H9 (cell line): Measurements from ENCODE around the gene EFCAB11. TPM values are rescaled to one million over a fixed set of nuclear protein-coding genes. Genes with fewer than 3 reads are reported as not detected.

Experiments used
- DNase-seq: peaks from one replicate; pipeline ENCODE4 v3.0.0-alpha.2; 2017
- H2AFZ ChIP-seq: one replicate; pipeline ENCODE4 v1.6.1; 2013; ENCODE audit warnings: mild to moderate bottlenecking, low read length, control low read depth, moderate library complexity
- H2AK5ac ChIP-seq: 2 replicates; pipeline ENCODE4 v1.6.1; 2013; ENCODE audit warnings: low read length, control low read depth, mixed read lengths; ENCODE audit not compliant: insufficient read length
- H2BK120ac ChIP-seq: one replicate; pipeline ENCODE4 v1.6.1; 2013; ENCODE audit warnings: low read depth, mild to moderate bottlenecking, low read length, control low read depth, inconsistent platforms; ENCODE audit not compliant: poor library complexity, severe bottlenecking
- H2BK12ac ChIP-seq: 2 replicates; pipeline ENCODE4 v1.6.1; 2013; ENCODE audit warnings: low read length, control low read depth, mixed read lengths, low read depth; ENCODE audit not compliant: insufficient read length
- H2BK15ac ChIP-seq: 2 replicates; pipeline ENCODE4 v1.6.1; 2013; ENCODE audit warnings: low read depth, low read length, control low read depth
- H2BK20ac ChIP-seq: one replicate; pipeline ENCODE4 v1.6.1; 2013; ENCODE audit warnings: low read depth, mild to moderate bottlenecking, low read length, control low read depth, inconsistent platforms; ENCODE audit not compliant: poor library complexity, severe bottlenecking
- H2BK5ac ChIP-seq: 2 replicates; pipeline ENCODE4 v1.6.1; 2013; ENCODE audit warnings: low read length, control low read depth, mixed read lengths; ENCODE audit not compliant: insufficient read length
- H3K14ac ChIP-seq: 2 replicates; pipeline ENCODE4 v1.6.1; 2013; ENCODE audit warnings: low read length, control low read depth; ENCODE audit not compliant: insufficient read depth
- H3K18ac ChIP-seq: 2 replicates; pipeline ENCODE4 v1.6.1; 2013; ENCODE audit warnings: low read depth, mild to moderate bottlenecking, mixed read lengths, low read length, control low read depth; ENCODE audit not compliant: insufficient read length
- H3K23ac ChIP-seq: 2 replicates; pipeline ENCODE4 v1.6.1; 2013; ENCODE audit warnings: low read length, control low read depth, mixed read lengths, low read depth; ENCODE audit not compliant: insufficient read length
- H3K23me2 ChIP-seq: 2 replicates; pipeline ENCODE4 v1.6.1; 2013; ENCODE audit warnings: low read depth, mild to moderate bottlenecking, mixed read lengths, low read length, control low read depth; ENCODE audit not compliant: insufficient read length, poor library complexity, severe bottlenecking
- H3K27ac ChIP-seq: 2 replicates; pipeline ENCODE4 v1.5.1; 2013; ENCODE audit warnings: low read length, control low read depth, mixed read lengths, low read depth; ENCODE audit not compliant: insufficient read length
- H3K27me3 ChIP-seq: 2 replicates; pipeline ENCODE4 v1.6.1; 2013; ENCODE audit warnings: low read length, control low read depth, inconsistent platforms; ENCODE audit not compliant: insufficient read depth
- H3K4ac ChIP-seq: 2 replicates; pipeline ENCODE4 v1.6.1; 2013; ENCODE audit warnings: low read depth, mild to moderate bottlenecking, control low read depth, inconsistent platforms, low read length, moderate library complexity
- H3K4me1 ChIP-seq: 2 replicates; pipeline ENCODE4 v1.6.1; 2013; ENCODE audit warnings: low read length, control low read depth, inconsistent platforms; ENCODE audit not compliant: insufficient read depth
- H3K4me2 ChIP-seq: 2 replicates; pipeline ENCODE4 v1.6.1; 2013; ENCODE audit warnings: low read length, control low read depth, mixed read lengths; ENCODE audit not compliant: insufficient read length, insufficient read depth
- H3K56ac ChIP-seq: 2 replicates; pipeline ENCODE4 v1.6.1; 2013; ENCODE audit warnings: low read depth, mild to moderate bottlenecking, mixed read lengths, low read length, control low read depth; ENCODE audit not compliant: insufficient read length
- H3K79me1 ChIP-seq: 2 replicates; pipeline ENCODE4 v1.6.1; 2013; ENCODE audit warnings: low read depth, mild to moderate bottlenecking, moderate library complexity, low read length, control low read depth, inconsistent platforms; ENCODE audit not compliant: insufficient read depth, poor library complexity, severe bottlenecking
- H3K79me2 ChIP-seq: 2 replicates; pipeline ENCODE4 v1.6.1; 2013; ENCODE audit warnings: low read length, control low read depth, inconsistent platforms; ENCODE audit not compliant: insufficient read depth
- H3K9ac ChIP-seq: 2 replicates; pipeline ENCODE4 v1.6.1; 2013; ENCODE audit warnings: low read length, control low read depth, mixed read lengths; ENCODE audit not compliant: insufficient read length; ENCODE audit errors: extremely low read depth
- H3K9me3 ChIP-seq: one replicate; pipeline ENCODE4 v1.6.1; 2013; ENCODE audit warnings: low read depth, low read length, inconsistent platforms; ENCODE audit not compliant: control insufficient read depth
- H3T11ph ChIP-seq: one replicate; pipeline ENCODE4 v1.6.1; 2013; ENCODE audit warnings: mild to moderate bottlenecking, low read length, control low read depth, inconsistent platforms
- H4K20me1 ChIP-seq: one replicate; pipeline ENCODE4 v1.6.1; 2013; ENCODE audit not compliant: control insufficient read depth, insufficient read length, insufficient read depth
- H4K5ac ChIP-seq: 2 replicates; pipeline ENCODE4 v1.6.1; 2013; ENCODE audit warnings: low read depth, mild to moderate bottlenecking, mixed read lengths, low read length, control low read depth; ENCODE audit not compliant: insufficient read length
- H4K8ac ChIP-seq: replicated peaks from 2 replicates; pipeline ENCODE4 v1.6.1; 2013; ENCODE audit warnings: low read length, control low read depth, mixed read lengths, low read depth; ENCODE audit not compliant: insufficient read length
- H4K91ac ChIP-seq: 2 replicates; pipeline ENCODE4 v1.6.1; 2013; ENCODE audit warnings: low read depth, mild to moderate bottlenecking, moderate library complexity, mixed read lengths, low read length, control low read depth; ENCODE audit not compliant: insufficient read length
- H3K27ac Mint-ChIP-seq, 3 experiments: 2 replicates in 2 of 3; 3 replicates in 1 of 3; pipeline ENCODE4 v1.8.0; 2020 to 2021; ENCODE audit warnings: mixed read lengths in 3 of 3, mild to moderate bottlenecking in 1 of 3, moderate library complexity in 1 of 3
- H3K27me3 Mint-ChIP-seq: 2 replicates; pipeline ENCODE4 v1.8.0; 2021; ENCODE audit warnings: low read depth, mild to moderate bottlenecking, moderate library complexity, mixed read lengths
- H3K36me3 Mint-ChIP-seq, 3 experiments: 2 replicates in 2 of 3; 3 replicates in 1 of 3; pipeline ENCODE4 v1.8.0; 2020 to 2021; ENCODE audit warnings: low read depth in 3 of 3, mixed read lengths in 3 of 3; ENCODE audit not compliant: insufficient read depth in 1 of 3
- H3K4me1 Mint-ChIP-seq, 2 experiments: 2 replicates each; pipeline ENCODE4 v1.8.0; 2020; ENCODE audit warnings: mixed read lengths in 2 of 2
- H3K4me3 Mint-ChIP-seq, 2 experiments: 2 replicates in 1 of 2; 3 replicates in 1 of 2; pipeline ENCODE4 v1.8.0; 2020 to 2021; ENCODE audit warnings: mild to moderate bottlenecking in 2 of 2, mixed read lengths in 2 of 2, moderate library complexity in 1 of 2
- H3K9me3 Mint-ChIP-seq, 2 experiments: 2 replicates in 1 of 2; 3 replicates in 1 of 2; pipeline ENCODE4 v1.8.0; 2020; ENCODE audit warnings: mild to moderate bottlenecking in 2 of 2, mixed read lengths in 2 of 2, moderate library complexity in 1 of 2
- CTCF ChIP-seq: fragments of 200-600 bp; sonication (generic); conservative IDR thresholded peaks from 3 replicates; pipeline ENCODE4 v1.8.0; 2021; ENCODE audit warnings: antibody characterized with exemption, mild to moderate bottlenecking
- WGBS: extraction: QIAGEN DNeasy Blood & Tissue Kit; methylation state at CpG from one replicate; pipeline ENCODE4 v1.1.7; 2013; ENCODE audit warnings: missing lambda C conversion rate, low lambda C conversion rate, mixed read lengths; ENCODE audit not compliant: insufficient read length; ENCODE audit errors: extremely low coverage; 5-methylcytosine and 5-hydroxymethylcytosine counted together
- total RNA-seq: library from RNA; stranded (reverse); gene quantifications from 2 replicates; pipeline ENCODE4 v1.2.1, GENCODE V29; 2021

EFCAB11 gene
- total RNA-seq, 1 experiment from 2014 or later = 17.4 TPM

- Mint-ChIP-seq H3K36me3 (no peaks in the 10 kb centered on the region), H3K4me3 (no peak overlapping the region), H3K27me3 (peaks cover 2% of the 10 kb centered on the region; the same call in 1 of the 2 replicates), H3K27ac (no peak overlapping the region), H3K4me1 (peaks cover 0 to 7% of the 10 kb centered on the region in 2 experiments; a peak in 2 of 4 replicates), H3K9me3 (no peaks in the 10 kb centered on the region; a peak in 1 of 5 replicates)
- no peak for TF ChIP-seq CTCF
- Histone ChIP-seq H3K14ac (no peak overlapping the region), H3T11ph (no peak overlapping the region), H4K20me1 (no peaks in the 10 kb centered on the region), H3K4me1 (no peaks in the 10 kb centered on the region; the same call in 1 of the 2 replicates), H2BK5ac (no peak overlapping the region), H3K27me3 (no peaks in the 10 kb centered on the region), H3K23ac (no peak overlapping the region), H3K79me2 (no peaks in the 10 kb centered on the region), H3K4me2 (no peak overlapping the region), H2AK5ac (no peak overlapping the region), H4K5ac (no peak overlapping the region), H3K23me2 (no peaks in the 10 kb centered on the region), H2AFZ (no peak overlapping the region), H3K56ac (no peak overlapping the region), H2BK20ac (no peak overlapping the region), H2BK12ac (no peak overlapping the region), H4K8ac (no peak overlapping the region), H2BK120ac (no peak overlapping the region), H3K18ac (no peak overlapping the region), H3K4ac (no peak overlapping the region), H3K27ac (no peak overlapping the region), H4K91ac (no peak overlapping the region), H3K9me3 (no peaks in the 10 kb centered on the region), H3K9ac (no peak overlapping the region), H3K79me1 (no peaks in the 10 kb centered on the region), H2BK15ac (no peak overlapping the region)
- WGBS = no CpG with 5 or more reads among the region's 2 CpGs
- no peak for DNase-seq
Measured at GRCh38 chr14:89884761-89885160, 69.8 kb downstream of the EFCAB11 start.
